K562 (cell line): Measurements from ENCODE around the gene GBF1. TPM values are rescaled to one million over a fixed set of nuclear protein-coding genes. Genes with fewer than 3 reads are reported as not detected.

Source experiments
- ARID2 ChIP-seq: fragments of 450-650 bp; IDR thresholded peaks from 2 replicates; pipeline ENCODE4 v1.6.1; 2017; ENCODE audit warnings: antibody characterized with exemption, mild to moderate bottlenecking
- BHLHE40 ChIP-seq: IDR thresholded peaks from 2 replicates; pipeline ENCODE4 v1.6.1; 2011; ENCODE audit warnings: low read length, improper control_type of control experiment
- CBX5 ChIP-seq: IDR thresholded peaks from 2 replicates; pipeline ENCODE4 v1.6.1; 2014; ENCODE audit warnings: low read depth, borderline replicate concordance
- CC2D1A ChIP-seq: fragments of 450-650 bp; IDR thresholded peaks from 2 replicates; pipeline ENCODE4 v1.6.1; 2017; ENCODE audit warnings: mild to moderate bottlenecking
- COPS2 ChIP-seq: fragments of 450-650 bp; conservative IDR thresholded peaks from 2 replicates; pipeline ENCODE4 v1.6.1; 2016; ENCODE audit warnings: mild to moderate bottlenecking, moderate library complexity
- CREM ChIP-seq: IDR thresholded peaks from 2 replicates; pipeline ENCODE4 v1.6.1; 2014; ENCODE audit warnings: antibody characterized with exemption, low read depth
- DIDO1 ChIP-seq: fragments of 450-650 bp; IDR thresholded peaks from 2 replicates; pipeline ENCODE4 v1.6.1; 2016; ENCODE audit warnings: low read depth, missing biosample characterization, missing genetic modification characterization
- DMBX1 ChIP-seq: fragments of 250-450 bp; sonication (Bioruptor Pico); IDR thresholded peaks from 2 replicates; pipeline ENCODE4 v1.8.0; 2022; ENCODE audit warnings: inconsistent platforms, mild to moderate bottlenecking, moderate library complexity, borderline replicate concordance
- ETV1 ChIP-seq: fragments of 450-650 bp; conservative IDR thresholded peaks from 2 replicates; pipeline ENCODE4 v1.6.1; 2016; ENCODE audit warnings: missing genetic modification characterization, control low read depth, low read depth, missing compliant biosample characterization
- ETV6 ChIP-seq, 3 experiments: fragments of 150-350 bp in 1 of 3; sonication (generic) in 1 of 3; formaldehyde crosslinking in 1 of 3; IDR thresholded peaks; 2 replicates each; pipeline versions ENCODE4 v1.6.1 to v1.8.0; 2014 to 2022; ENCODE audit warnings: borderline replicate concordance in 2 of 3, low read depth in 2 of 3, antibody characterized with exemption in 1 of 3, low read length in 1 of 3, mild to moderate bottlenecking in 1 of 3, missing genetic modification reagents in 1 of 3
- HMGXB4 ChIP-seq: sonication (generic); formaldehyde crosslinking; IDR thresholded peaks from 2 replicates; pipeline ENCODE4 v1.8.1; 2023; ENCODE audit warnings: mild to moderate bottlenecking, missing genetic modification reagents
- NR3C1 ChIP-seq: sonication (generic); formaldehyde crosslinking; IDR thresholded peaks from 2 replicates; pipeline ENCODE4 v1.8.1; 2022; ENCODE audit warnings: missing genetic modification reagents
- NRF1 ChIP-seq, 2 experiments: fragments of 450-650 bp; IDR thresholded peaks in 1 of 2; conservative IDR thresholded peaks in 1 of 2; 2 replicates each; pipeline ENCODE4 v1.6.1; 2014; ENCODE audit warnings: mild to moderate bottlenecking in 2 of 2
- RFX1 ChIP-seq: fragments of 450-650 bp; IDR thresholded peaks from 2 replicates; pipeline ENCODE4 v1.6.1; 2016; ENCODE audit warnings: mild to moderate bottlenecking, moderate library complexity
- SREBF1 ChIP-seq: fragments of 150-350 bp; IDR thresholded peaks from 2 replicates; pipeline ENCODE4 v1.6.1; 2014; ENCODE audit warnings: antibody characterized with exemption, low read depth, low read length, borderline replicate concordance
- TAL1 ChIP-seq: fragments of 450-650 bp; IDR thresholded peaks from 2 replicates; pipeline ENCODE4 v1.6.1; 2016; ENCODE audit warnings: mild to moderate bottlenecking
- TFAM ChIP-seq: fragments of 250-450 bp; sonication (Bioruptor Pico); conservative IDR thresholded peaks from 2 replicates; pipeline ENCODE4 v1.5.0; 2021; ENCODE audit warnings: mild to moderate bottlenecking, moderate library complexity
- WHSC1 ChIP-seq: IDR thresholded peaks from one replicate; pipeline ENCODE4 v1.6.1; 2012; ENCODE audit warnings: low read length, control low read depth, inconsistent platforms
- ZFX ChIP-seq: sonication (generic); formaldehyde crosslinking; IDR thresholded peaks from 2 replicates; pipeline ENCODE4 v1.8.0; 2022; ENCODE audit warnings: mild to moderate bottlenecking, missing genetic modification reagents, moderate library complexity
- ZNF23 ChIP-seq: fragments of 250-450 bp; sonication (Bioruptor Pico); IDR thresholded peaks from 2 replicates; pipeline ENCODE4 v1.4.0; 2020; ENCODE audit warnings: mild to moderate bottlenecking
- ZNF41 ChIP-seq: fragments of 250-450 bp; sonication (Bioruptor Pico); conservative IDR thresholded peaks from 2 replicates; pipeline ENCODE4 v1.4.0; 2020; ENCODE audit warnings: mild to moderate bottlenecking
- polyA plus RNA-seq, 8 experiments: library from polyadenylated mRNA; depleted of rRNA in 4 of 8; stranded (reverse) in 5 of 8; unstranded in 3 of 8; fragments of >200 nt; fragmentation: Nextera tagmentation in 2 of 8; fragmentation: Illumina TruSeq in 1 of 8; extraction: Ambion mirVana in 2 of 8; extraction: Trizol in 1 of 8; gene quantifications; 2 replicates each; pipeline versions ENCODE4 v1.2.1 to v1.2.3, GENCODE V29; 2011 to 2014; ENCODE audit warnings: inconsistent platforms in 1 of 8, missing spikeins in 1 of 8
- total RNA-seq, 7 experiments: library from RNA; depleted of rRNA in 6 of 7; stranded (reverse); fragments of >200 nt in 6 of 7; fragmentation: Illumina TruSeq in 2 of 7; extraction: Trizol in 2 of 7; gene quantifications; 2 replicates each; pipeline versions ENCODE4 v1.2.1 to v1.2.3, GENCODE V29; 2011 to 2021; ENCODE audit warnings: low replicate concordance in 1 of 7
- TF ChIP-seq, protein P1 (sequence below), 3 experiments: fragments of 200-800 bp in 1 of 3; fragments of 250-450 bp in 1 of 3; fragments of 450-650 bp in 1 of 3; sonication (Bioruptor Pico) in 1 of 3; sonication (Bioruptor generic) in 1 of 3; formaldehyde crosslinking in 1 of 3; IDR thresholded peaks; 2 replicates each; pipeline versions ENCODE4 v1.6.1 to v1.8.0; 2016 to 2022; ENCODE audit warnings: mild to moderate bottlenecking in 2 of 3, missing genetic modification characterization in 2 of 3, missing compliant biosample characterization in 1 of 3, moderate library complexity in 1 of 3
- TF ChIP-seq, protein P2 (sequence below): fragments of 250-450 bp; sonication (Bioruptor Pico); IDR thresholded peaks from 2 replicates; pipeline ENCODE4 v1.4.0; 2020; ENCODE audit warnings: mild to moderate bottlenecking, moderate library complexity

The GBF1 gene
- total and polyA plus RNA-seq, 9 of the 15 experiments (the other 6 are each of a cell fraction or from before 2014, with no cell fraction given) = 0.69 to 28.0 (median 10.3) TPM

DNA sequence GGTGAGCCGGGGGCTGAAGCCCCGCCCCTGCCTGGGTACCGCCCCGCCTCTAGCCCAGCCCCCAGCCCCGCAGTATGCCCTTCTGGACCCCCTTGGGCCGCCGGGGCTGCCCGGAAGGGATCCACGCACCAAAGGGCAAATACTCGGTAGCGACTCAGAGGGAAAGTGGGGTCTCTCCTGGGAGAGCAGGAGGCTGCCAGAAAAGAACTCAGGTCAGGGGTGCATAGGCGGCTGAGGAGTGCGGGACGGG is 176.1 kb downstream of the GBF1 start (continued):
- TF ChIP-seq ARID2 (no peak), NR3C1 (no peak), DIDO1 (no peak), TFAM (no peak), ZNF41 (CRISPR knock-in tag) (no peak), ZFX (CRISPR knock-in tag) (peak; percentile 37; the same call in 1 of the 2 replicates), ZNF23 (no peak), CBX5 (no peak), CC2D1A (no peak), BHLHE40 (no peak), SREBF1 (no peak), NRF1 (conservative IDR thresholded peaks at IDR 0.05 in 1 of 2, IDR thresholded peaks at IDR 0.05 in 1 of 2) (no peak), RFX1 (no peak), WHSC1 (no peak), ETV6 (IDR thresholded peaks at IDR 0.05; ENCODE audit: borderline replicate concordance in 1 of 2, low read depth in 2 of 2, low read length in 1 of 2) (no peak), ETV6 (CRISPR knock-in tag; IDR thresholded peaks at IDR 0.05; ENCODE audit: borderline replicate concordance) (no peak), TAL1 (no peak), CREM (0 out of 2 replicates have a peak, but pooled peaks have one; percentile 1), ETV1 (tag) (no peak), DMBX1 (CRISPR knock-in tag) (no peak), COPS2 (no peak), HMGXB4 (CRISPR knock-in tag) (no peak)
- TF ChIP-seq, protein P1, sequence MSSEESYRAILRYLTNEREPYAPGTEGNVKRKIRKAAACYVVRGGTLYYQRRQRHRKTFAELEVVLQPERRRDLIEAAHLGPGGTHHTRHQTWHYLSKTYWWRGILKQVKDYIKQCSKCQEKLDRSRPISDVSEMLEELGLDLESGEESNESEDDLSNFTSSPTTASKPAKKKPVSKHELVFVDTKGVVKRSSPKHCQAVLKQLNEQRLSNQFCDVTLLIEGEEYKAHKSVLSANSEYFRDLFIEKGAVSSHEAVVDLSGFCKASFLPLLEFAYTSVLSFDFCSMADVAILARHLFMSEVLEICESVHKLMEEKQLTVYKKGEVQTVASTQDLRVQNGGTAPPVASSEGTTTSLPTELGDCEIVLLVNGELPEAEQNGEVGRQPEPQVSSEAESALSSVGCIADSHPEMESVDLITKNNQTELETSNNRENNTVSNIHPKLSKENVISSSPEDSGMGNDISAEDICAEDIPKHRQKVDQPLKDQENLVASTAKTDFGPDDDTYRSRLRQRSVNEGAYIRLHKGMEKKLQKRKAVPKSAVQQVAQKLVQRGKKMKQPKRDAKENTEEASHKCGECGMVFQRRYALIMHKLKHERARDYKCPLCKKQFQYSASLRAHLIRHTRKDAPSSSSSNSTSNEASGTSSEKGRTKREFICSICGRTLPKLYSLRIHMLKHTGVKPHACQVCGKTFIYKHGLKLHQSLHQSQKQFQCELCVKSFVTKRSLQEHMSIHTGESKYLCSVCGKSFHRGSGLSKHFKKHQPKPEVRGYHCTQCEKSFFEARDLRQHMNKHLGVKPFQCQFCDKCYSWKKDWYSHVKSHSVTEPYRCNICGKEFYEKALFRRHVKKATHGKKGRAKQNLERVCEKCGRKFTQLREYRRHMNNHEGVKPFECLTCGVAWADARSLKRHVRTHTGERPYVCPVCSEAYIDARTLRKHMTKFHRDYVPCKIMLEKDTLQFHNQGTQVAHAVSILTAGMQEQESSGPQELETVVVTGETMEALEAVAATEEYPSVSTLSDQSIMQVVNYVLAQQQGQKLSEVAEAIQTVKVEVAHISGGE (CRISPR knock-in tag; IDR thresholded peaks at IDR 0.05) = no peak; a peak in 1 of 6 replicates
- TF ChIP-seq, protein P2, sequence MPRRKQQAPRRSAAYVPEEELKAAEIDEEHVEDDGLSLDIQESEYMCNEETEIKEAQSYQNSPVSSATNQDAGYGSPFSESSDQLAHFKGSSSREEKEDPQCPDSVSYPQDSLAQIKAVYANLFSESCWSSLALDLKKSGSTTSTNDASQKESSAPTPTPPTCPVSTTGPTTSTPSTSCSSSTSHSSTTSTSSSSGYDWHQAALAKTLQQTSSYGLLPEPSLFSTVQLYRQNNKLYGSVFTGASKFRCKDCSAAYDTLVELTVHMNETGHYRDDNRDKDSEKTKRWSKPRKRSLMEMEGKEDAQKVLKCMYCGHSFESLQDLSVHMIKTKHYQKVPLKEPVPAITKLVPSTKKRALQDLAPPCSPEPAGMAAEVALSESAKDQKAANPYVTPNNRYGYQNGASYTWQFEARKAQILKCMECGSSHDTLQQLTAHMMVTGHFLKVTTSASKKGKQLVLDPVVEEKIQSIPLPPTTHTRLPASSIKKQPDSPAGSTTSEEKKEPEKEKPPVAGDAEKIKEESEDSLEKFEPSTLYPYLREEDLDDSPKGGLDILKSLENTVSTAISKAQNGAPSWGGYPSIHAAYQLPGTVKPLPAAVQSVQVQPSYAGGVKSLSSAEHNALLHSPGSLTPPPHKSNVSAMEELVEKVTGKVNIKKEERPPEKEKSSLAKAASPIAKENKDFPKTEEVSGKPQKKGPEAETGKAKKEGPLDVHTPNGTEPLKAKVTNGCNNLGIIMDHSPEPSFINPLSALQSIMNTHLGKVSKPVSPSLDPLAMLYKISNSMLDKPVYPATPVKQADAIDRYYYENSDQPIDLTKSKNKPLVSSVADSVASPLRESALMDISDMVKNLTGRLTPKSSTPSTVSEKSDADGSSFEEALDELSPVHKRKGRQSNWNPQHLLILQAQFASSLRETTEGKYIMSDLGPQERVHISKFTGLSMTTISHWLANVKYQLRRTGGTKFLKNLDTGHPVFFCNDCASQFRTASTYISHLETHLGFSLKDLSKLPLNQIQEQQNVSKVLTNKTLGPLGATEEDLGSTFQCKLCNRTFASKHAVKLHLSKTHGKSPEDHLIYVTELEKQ = no peak
